Endothelial cell of umbilical vein (primary cell): Measurements from ENCODE around the gene MT1X. TPM values are rescaled to one million over a fixed set of nuclear protein-coding genes. Genes with fewer than 3 reads are reported as not detected.

Experiments used
- BruUV-seq: library from RNA; stranded (reverse); fragments of 400-500 nt; replicated peaks from 2 replicates; lab custom pipeline; 2021; lab: Mats Ljungman, UMichigan
- CTCF ChIA-PET: fragments of 300-600, 350-600 bp; sonication (Branson Sonifier 250); formaldehyde crosslinking; loops from one replicate; lab custom pipeline; 2021; ENCODE audit warnings: antibody characterized with exemption, inconsistent platforms; lab: Charles Lee
- POLR2A ChIA-PET: fragments of 300-600, 350-600 bp; sonication (Branson Sonifier 250); formaldehyde crosslinking; loops from one replicate; lab custom pipeline; 2021; ENCODE audit warnings: antibody characterized with exemption, inconsistent platforms; lab: Charles Lee
- DNase-seq: peaks from one replicate; pipeline ENCODE4 v3.0.0-alpha.2; 2011; ENCODE audit warnings: low read depth, low spot score
- FAIRE-seq: peaks from 2 replicates; lab custom pipeline; 2011; peaks lifted over from hg19 to GRCh38; lab: Jason Lieb, UNC
- H2AFZ ChIP-seq: 2 replicates; pipeline ENCODE4 v1.6.0; 2012; ENCODE audit warnings: low read depth, low read length, control low read depth, inconsistent platforms
- H3K27ac ChIP-seq: 2 replicates; pipeline ENCODE4 v1.5.1; 2011; ENCODE audit warnings: low read depth, mild to moderate bottlenecking, control low read depth, low read length, moderate library complexity; ENCODE audit not compliant: insufficient read depth
- H3K27me3 ChIP-seq, 2 experiments: 2 replicates each; pipeline versions ENCODE4 v1.6.0 to v1.6.1; 2011; ENCODE audit warnings: low read length in 2 of 2, mixed read lengths in 1 of 2; ENCODE audit not compliant: control insufficient read depth in 2 of 2, insufficient read depth in 2 of 2
- H3K36me3 ChIP-seq, 2 experiments: 2 replicates in 1 of 2; 3 replicates in 1 of 2; pipeline ENCODE4 v1.5.1; 2011; ENCODE audit warnings: low read length in 2 of 2, mild to moderate bottlenecking in 1 of 2, moderate library complexity in 1 of 2; ENCODE audit not compliant: control insufficient read depth in 2 of 2, insufficient read depth in 2 of 2; ENCODE audit errors: extremely low read depth in 1 of 2
- H3K4me1 ChIP-seq: 3 replicates; pipeline ENCODE4 v1.5.1; 2011; ENCODE audit warnings: mild to moderate bottlenecking, low read length; ENCODE audit not compliant: control insufficient read depth, insufficient read depth; ENCODE audit errors: extremely low read depth
- H3K4me2 ChIP-seq: 2 replicates; pipeline ENCODE4 v1.6.1; 2011; ENCODE audit warnings: low read length, control low read depth, mixed read lengths; ENCODE audit not compliant: insufficient read depth
- H3K4me3 ChIP-seq, 3 experiments: fragments of 200-600 bp in 1 of 3; sonication (generic), shearing (Covaris generic) in 1 of 3; replicated peaks in 1 of 3; 2 replicates each; pipeline ENCODE4 v1.5.1; 2011 to 2016; ENCODE audit warnings: control low read depth in 3 of 3, low read length in 3 of 3, mild to moderate bottlenecking in 2 of 3, inconsistent platforms in 1 of 3, low read depth in 1 of 3, moderate library complexity in 1 of 3; ENCODE audit not compliant: insufficient read depth in 1 of 3
- H3K79me2 ChIP-seq: 2 replicates; pipeline ENCODE4 v1.6.0; 2012; ENCODE audit warnings: low read length, inconsistent platforms; ENCODE audit not compliant: control insufficient read depth, insufficient read depth
- H3K9ac ChIP-seq: replicated peaks from 2 replicates; pipeline ENCODE3; 2011; ENCODE audit warnings: low read length, control low read depth; ENCODE audit not compliant: insufficient read depth; ENCODE audit errors: extremely low read depth
- H3K9me1 ChIP-seq: replicated peaks from 3 replicates; pipeline ENCODE4 v1.6.0; 2011; ENCODE audit warnings: mild to moderate bottlenecking, low read length; ENCODE audit not compliant: control insufficient read depth, insufficient read depth; ENCODE audit errors: extremely low read depth
- H3K9me3 ChIP-seq: replicated peaks from 2 replicates; pipeline ENCODE4 v1.5.1; 2012; ENCODE audit warnings: low read length, inconsistent platforms; ENCODE audit not compliant: control insufficient read depth, insufficient read depth
- H4K20me1 ChIP-seq: replicated peaks from 2 replicates; pipeline ENCODE3; 2011; ENCODE audit warnings: mild to moderate bottlenecking, low read length; ENCODE audit not compliant: control insufficient read depth, insufficient read depth; ENCODE audit errors: extremely low read depth
- EZH2 ChIP-seq: IDR thresholded peaks from 2 replicates; pipeline ENCODE4 v1.6.1; 2012; ENCODE audit warnings: borderline replicate concordance, low read depth, mild to moderate bottlenecking, moderate library complexity, low read length, inconsistent platforms; ENCODE audit not compliant: severe bottlenecking
- FOS ChIP-seq: IDR thresholded peaks from 2 replicates; pipeline ENCODE4 v1.6.1; 2011; ENCODE audit warnings: mild to moderate bottlenecking, low read length, moderate library complexity, borderline replicate concordance; ENCODE audit not compliant: insufficient read depth
- GATA2 ChIP-seq: IDR thresholded peaks from 2 replicates; pipeline ENCODE4 v1.7.0; 2011; ENCODE audit warnings: low read depth, mild to moderate bottlenecking, moderate library complexity, mixed read lengths, low read length; ENCODE audit not compliant: insufficient read length, insufficient read depth
- JUN ChIP-seq: IDR thresholded peaks from 2 replicates; pipeline ENCODE4 v1.6.1; 2011; ENCODE audit warnings: borderline replicate concordance, low read depth; ENCODE audit not compliant: insufficient read length, insufficient read depth
- MYC ChIP-seq: IDR thresholded peaks from one replicate; pipeline ENCODE4 v1.6.1; 2011; ENCODE audit warnings: mild to moderate bottlenecking, low read depth, low read length
- POLR2A ChIP-seq: IDR thresholded peaks from 2 replicates; pipeline ENCODE4 v1.6.1; 2012; ENCODE audit warnings: low read depth, mild to moderate bottlenecking, control low read depth, low read length
- POLR2AphosphoS5 ChIP-seq: IDR thresholded peaks from 2 replicates; pipeline ENCODE4 v1.6.1; 2012; ENCODE audit warnings: low read depth, mild to moderate bottlenecking, control low read depth, low read length, moderate library complexity; ENCODE audit not compliant: insufficient read depth
- dilution Hi-C: fragments of 300-500 bp; cut with MboI; formaldehyde crosslinking; loops from one replicate; pipeline ENCODE4 v1.15.0; 2019; ENCODE audit warnings: low sequenced_read_pairs; ENCODE audit not compliant: extremely low pct_ligation_motif_present
- intact Hi-C: fragments of 100-400 bp; cut with micrococcal nuclease; formaldehyde crosslinking; loops from one replicate; pipeline ENCODE4 v1.10.0; 2022
- polyA plus RNA-seq, 4 experiments: library from polyadenylated mRNA; depleted of rRNA in 3 of 4; stranded (reverse) in 3 of 4; unstranded in 1 of 4; fragments of >200 nt; gene quantifications; 2 replicates each; pipeline versions ENCODE4 v1.2.1 to v1.2.3, GENCODE V29; 2011 to 2012; ENCODE audit warnings: missing spikeins in 1 of 4
- total RNA-seq: library from RNA; stranded (reverse); gene quantifications from 2 replicates; pipeline ENCODE4 v1.2.3, GENCODE V29; 2021
- TF ChIP-seq, protein P1 (sequence below): IDR thresholded peaks from 2 replicates; pipeline ENCODE4 v1.6.1; 2011; ENCODE audit not compliant: insufficient read depth, insufficient read length
- TF ChIP-seq, protein P2 (sequence below), 2 donors: IDR thresholded peaks; 1 replicate in 1 of 2; 2 replicates in 1 of 2; pipeline ENCODE4 v1.5.1; 2011; ENCODE audit warnings: low read length in 2 of 2, mild to moderate bottlenecking in 2 of 2, moderate library complexity in 2 of 2, control low read depth in 1 of 2, inconsistent platforms in 1 of 2, low read depth in 1 of 2; ENCODE audit not compliant: insufficient read depth in 1 of 2; ENCODE audit errors: extremely low read depth in 1 of 2

Gene MT1X
- total and polyA plus RNA-seq, 2 donors (not counting 3 experiments of a cell fraction or from before 2014, with no cell fraction given): 15.6 to 46.7 TPM

DNA sequence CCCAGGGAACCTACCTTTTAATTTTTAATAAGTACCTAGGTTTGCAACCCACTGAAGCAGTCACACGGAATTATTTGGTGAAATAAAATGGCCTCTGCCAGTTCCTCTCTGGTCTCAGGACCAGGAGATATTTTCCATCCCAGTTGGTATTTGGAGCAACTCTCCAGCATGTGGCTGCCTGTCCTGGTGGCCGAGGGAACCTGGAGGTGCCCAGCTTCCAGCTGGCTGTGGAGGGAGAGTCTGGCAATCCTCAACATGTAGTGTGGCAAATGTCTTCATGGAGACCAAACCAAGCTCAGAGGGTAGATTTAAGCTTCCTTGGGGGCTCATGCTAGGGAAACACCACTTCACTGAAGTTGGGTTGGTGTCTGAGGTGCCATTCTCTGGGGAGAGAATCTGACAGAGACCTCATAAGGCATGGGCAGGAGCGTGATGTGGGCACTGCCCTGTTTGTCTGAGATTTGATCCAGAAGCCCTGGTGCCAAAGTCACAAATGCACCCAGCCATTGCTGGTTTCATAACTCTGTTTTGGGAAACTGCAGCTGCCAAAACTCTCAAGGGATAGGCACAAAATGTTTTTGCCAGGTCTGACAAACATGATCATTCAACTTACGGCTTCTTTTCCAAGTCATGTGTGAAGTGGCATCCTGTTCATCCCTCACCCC, 2.8 kb downstream of the MT1X start:
- dilution Hi-C loops (no loop called here), intact Hi-C loops (no loop called here)
- CTCF ChIA-PET: interaction anchor here (1.5 to 1.6 kb wide), 2 partner anchors 17 to 84 kb away, joined by 4 read pairs; no protein-coding TSS in a partner anchor
- Histone ChIP-seq H3K79me2 (no peaks in the 10 kb centered on the region), H3K9ac (no peak overlapping the region), H3K27ac (no peak overlapping the region), H3K9me3 (no peaks in the 10 kb centered on the region), H3K4me2 (no peak overlapping the region), H2AFZ (no peak overlapping the region), H3K9me1 (no peaks in the 10 kb centered on the region), H4K20me1 (no peaks in the 10 kb centered on the region), H3K4me3 (no peak overlapping the region), H3K36me3 (no peaks in the 10 kb centered on the region), H3K4me1 (peaks cover 10% of the 10 kb centered on the region), H3K27me3 (no peaks in the 10 kb centered on the region)
- TF ChIP-seq JUN (no peak), EZH2 (no peak), MYC (no peak), FOS (no peak), POLR2AphosphoS5 (no peak), POLR2A (no peak), GATA2 (no peak)
- TF ChIP-seq, protein P1, sequence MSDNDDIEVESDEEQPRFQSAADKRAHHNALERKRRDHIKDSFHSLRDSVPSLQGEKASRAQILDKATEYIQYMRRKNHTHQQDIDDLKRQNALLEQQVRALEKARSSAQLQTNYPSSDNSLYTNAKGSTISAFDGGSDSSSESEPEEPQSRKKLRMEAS: no peak
- TF ChIP-seq, protein P2, sequence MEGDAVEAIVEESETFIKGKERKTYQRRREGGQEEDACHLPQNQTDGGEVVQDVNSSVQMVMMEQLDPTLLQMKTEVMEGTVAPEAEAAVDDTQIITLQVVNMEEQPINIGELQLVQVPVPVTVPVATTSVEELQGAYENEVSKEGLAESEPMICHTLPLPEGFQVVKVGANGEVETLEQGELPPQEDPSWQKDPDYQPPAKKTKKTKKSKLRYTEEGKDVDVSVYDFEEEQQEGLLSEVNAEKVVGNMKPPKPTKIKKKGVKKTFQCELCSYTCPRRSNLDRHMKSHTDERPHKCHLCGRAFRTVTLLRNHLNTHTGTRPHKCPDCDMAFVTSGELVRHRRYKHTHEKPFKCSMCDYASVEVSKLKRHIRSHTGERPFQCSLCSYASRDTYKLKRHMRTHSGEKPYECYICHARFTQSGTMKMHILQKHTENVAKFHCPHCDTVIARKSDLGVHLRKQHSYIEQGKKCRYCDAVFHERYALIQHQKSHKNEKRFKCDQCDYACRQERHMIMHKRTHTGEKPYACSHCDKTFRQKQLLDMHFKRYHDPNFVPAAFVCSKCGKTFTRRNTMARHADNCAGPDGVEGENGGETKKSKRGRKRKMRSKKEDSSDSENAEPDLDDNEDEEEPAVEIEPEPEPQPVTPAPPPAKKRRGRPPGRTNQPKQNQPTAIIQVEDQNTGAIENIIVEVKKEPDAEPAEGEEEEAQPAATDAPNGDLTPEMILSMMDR (IDR thresholded peaks at IDR 0.05; ENCODE audit: extremely low read depth in 1 of 2, insufficient read depth in 1 of 2, low read depth in 1 of 2, low read length in 2 of 2): no peak
- POLR2A ChIA-PET: no interaction called here
- BruUV-seq: no TSS peak
- no peak for DNase-seq
- FAIRE-seq: no peak
